Neural cell (in vitro differentiated cells): ENCODE results near the gene CDA. TPM values are rescaled to one million over a fixed set of nuclear protein-coding genes. Genes with fewer than 3 reads are reported as not detected.

Source experiments
- H2AFZ ChIP-seq: fragments of 200-600, 300-800 bp; sonication (generic), shearing (Covaris generic); 2 replicates; pipeline ENCODE4 v1.6.0; 2014; ENCODE audit warnings: low read depth, mild to moderate bottlenecking, antibody characterized with exemption, low read length, moderate library complexity
- H3F3A ChIP-seq: fragments of 200-600 bp; shearing (Covaris generic); 2 replicates; pipeline ENCODE4 v1.6.1; 2016; ENCODE audit warnings: mild to moderate bottlenecking, moderate library complexity, mixed read lengths, antibody characterized with exemption, low read length; ENCODE audit not compliant: insufficient read depth, poor library complexity, severe bottlenecking
- H3K27ac ChIP-seq: fragments of 200-600, 300-800 bp; sonication (generic), shearing (Covaris generic); 2 replicates; pipeline ENCODE4 v1.5.1; 2014; ENCODE audit warnings: mild to moderate bottlenecking, low read length, moderate library complexity
- H3K27me3 ChIP-seq: fragments of 300-800, 200-600 bp; sonication (generic), shearing (Covaris generic); 2 replicates; pipeline ENCODE4 v1.6.0; 2014; ENCODE audit warnings: mild to moderate bottlenecking, low read depth, low read length, moderate library complexity; ENCODE audit not compliant: insufficient read depth
- H3K36me3 ChIP-seq: fragments of 300-800, 200-600 bp; sonication (generic), shearing (Covaris generic); 2 replicates; pipeline ENCODE4 v1.5.1; 2014; ENCODE audit warnings: mild to moderate bottlenecking, antibody characterized with exemption, low read length, moderate library complexity; ENCODE audit not compliant: insufficient read depth
- H3K4me2 ChIP-seq: fragments of 300-800, 200-600 bp; sonication (generic), shearing (Covaris generic); 2 replicates; pipeline ENCODE4 v1.6.0; 2014; ENCODE audit warnings: mild to moderate bottlenecking, low read length
- H3K4me3 ChIP-seq: fragments of 300-800, 200-600 bp; sonication (generic), shearing (Covaris generic); 2 replicates; pipeline ENCODE4 v1.5.1; 2014; ENCODE audit warnings: mild to moderate bottlenecking, low read length, moderate library complexity
- H3K79me2 ChIP-seq: fragments of 200-600 bp; shearing (Covaris generic); replicated peaks from 2 replicates; pipeline ENCODE4 v1.6.0; 2014; ENCODE audit warnings: mild to moderate bottlenecking, low read length, moderate library complexity; ENCODE audit not compliant: insufficient read depth
- H3K9ac ChIP-seq: fragments of 300-800, 200-600 bp; sonication (generic), shearing (Covaris generic); 2 replicates; pipeline ENCODE4 v1.6.1; 2016; ENCODE audit warnings: mild to moderate bottlenecking, low read length, mixed read lengths
- H3K9me2 ChIP-seq: fragments of 200-600 bp; shearing (Covaris generic); 2 replicates; pipeline ENCODE4 v1.6.1; 2016; ENCODE audit warnings: mild to moderate bottlenecking, low read length, mixed read lengths; ENCODE audit not compliant: insufficient read depth
- H3K9me3 ChIP-seq: fragments of 200-600, 300-800 bp; sonication (generic), shearing (Covaris generic); 2 replicates; pipeline ENCODE4 v1.6.1; 2016; ENCODE audit warnings: mild to moderate bottlenecking, mixed run types, low read length, moderate library complexity, mixed read lengths
- H4K20me1 ChIP-seq: fragments of 200-600 bp; shearing (Covaris generic); 2 replicates; pipeline ENCODE4 v1.6.1; 2016; ENCODE audit warnings: mild to moderate bottlenecking, mixed run types; ENCODE audit not compliant: insufficient read depth
- CTCF ChIP-seq: fragments of 450-650 bp; IDR thresholded peaks from 2 replicates; pipeline ENCODE4 v1.5.1; 2014; ENCODE audit warnings: antibody characterized with exemption, mild to moderate bottlenecking, moderate library complexity; ENCODE audit not compliant: poor library complexity, severe bottlenecking
- EP300 ChIP-seq: fragments of 450-650 bp; conservative IDR thresholded peaks from 2 replicates; pipeline ENCODE4 v1.6.1; 2014; ENCODE audit warnings: antibody characterized with exemption, mild to moderate bottlenecking, moderate library complexity; ENCODE audit not compliant: poor library complexity, severe bottlenecking
- EZH2 ChIP-seq: fragments of 200-600, 300-800 bp; shearing (Covaris generic), sonication (generic); IDR thresholded peaks from 2 replicates; pipeline ENCODE4 v1.6.1; 2014; ENCODE audit warnings: antibody characterized with exemption, low read length, borderline replicate concordance, mild to moderate bottlenecking; ENCODE audit not compliant: insufficient read depth, poor library complexity, severe bottlenecking
- MXI1 ChIP-seq: fragments of 450-650 bp; conservative IDR thresholded peaks from 2 replicates; pipeline ENCODE4 v1.6.1; 2014; ENCODE audit warnings: antibody characterized with exemption, mild to moderate bottlenecking; ENCODE audit not compliant: poor library complexity, severe bottlenecking
- POLR2AphosphoS5 ChIP-seq: IDR thresholded peaks from 2 replicates; pipeline ENCODE4 v1.6.1; 2012
- RAD21 ChIP-seq: fragments of 450-650 bp; conservative IDR thresholded peaks from 2 replicates; pipeline ENCODE4 v1.6.1; 2014; ENCODE audit warnings: antibody characterized with exemption, mild to moderate bottlenecking, moderate library complexity
- REST ChIP-seq: IDR thresholded peaks from 2 replicates; pipeline ENCODE4 v1.6.1; 2012; ENCODE audit warnings: borderline replicate concordance
- SMC3 ChIP-seq: fragments of 450-650 bp; conservative IDR thresholded peaks from 2 replicates; pipeline ENCODE4 v1.6.1; 2014; ENCODE audit warnings: antibody characterized with exemption, mild to moderate bottlenecking, moderate library complexity; ENCODE audit not compliant: poor library complexity
- TAF1 ChIP-seq: IDR thresholded peaks from 2 replicates; pipeline ENCODE4 v1.6.1; 2012; ENCODE audit warnings: low read depth
- polyA plus RNA-seq: library from polyadenylated mRNA; depleted of rRNA; stranded (reverse); fragments of >200 nt; gene quantifications from 2 replicates; pipeline ENCODE4 v1.2.3, GENCODE V29; 2014

Gene CDA
- polyA plus RNA-seq, 1 donor from 2014 or later: not detected

DNA sequence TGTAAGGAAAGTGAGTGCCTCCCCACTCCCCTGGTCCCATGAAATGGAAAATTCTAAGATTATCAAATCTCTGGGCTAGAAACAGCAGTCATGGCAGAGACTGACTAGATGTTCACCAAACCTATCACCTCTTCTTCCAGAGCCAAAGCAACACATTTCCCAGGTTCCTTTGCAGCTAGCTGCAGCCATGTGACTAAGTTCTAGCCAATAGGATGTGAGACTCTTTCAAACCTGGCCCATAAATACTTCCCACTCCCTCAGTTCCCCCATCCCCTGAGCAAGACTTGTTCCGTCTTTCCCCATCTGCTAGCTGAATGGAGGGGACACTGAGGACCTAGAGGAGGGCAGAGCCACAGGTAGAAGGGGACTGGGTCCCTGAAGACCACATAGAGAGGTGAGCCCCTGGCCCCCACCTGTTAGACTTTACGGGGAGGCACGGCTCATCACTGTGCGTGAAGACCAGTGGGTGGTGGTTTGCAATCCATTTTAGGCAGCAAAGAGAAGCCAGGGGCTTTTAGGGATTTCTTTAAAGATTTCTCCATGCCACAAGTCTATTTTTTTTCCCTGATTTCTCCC is 19.3 kb upstream of the CDA start:
- Histone ChIP-seq H3F3A (no peaks in the 10 kb centered on the region), H3K79me2 (no peaks in the 10 kb centered on the region), H3K27me3 (peaks cover 4% of the 10 kb centered on the region), H2AFZ (no peak overlapping the region), H3K9me2 (no peaks in the 10 kb centered on the region), H3K27ac (no peak overlapping the region), H3K4me2 (no peak overlapping the region), H3K36me3 (no peaks in the 10 kb centered on the region), H3K9ac (no peak overlapping the region), H4K20me1 (no peaks in the 10 kb centered on the region), H3K4me3 (no peak overlapping the region), H3K9me3 (no peaks in the 10 kb centered on the region)
- TF ChIP-seq EZH2 (no peak), SMC3 (no peak), MXI1 (no peak), REST (no peak), CTCF (no peak), POLR2AphosphoS5 (no peak), EP300 (no peak), TAF1 (no peak), RAD21 (no peak)

- H4K20me1 ChIP-seq: no peaks in the 10 kb centered on the region
- H3F3A ChIP-seq: no peaks in the 10 kb centered on the region
- H3K27ac ChIP-seq: no peak overlapping the region
- TF ChIP-seq EZH2 (no peak), REST (no peak), POLR2AphosphoS5 (no peak), MXI1 (no peak), TAF1 (no peak), RAD21 (no peak), SMC3 (no peak), CTCF (no peak), EP300 (no peak)
- H3K9ac ChIP-seq: no peak overlapping the region
- no peak overlapping the region for H2AFZ ChIP-seq
- H3K27me3 ChIP-seq: peaks cover 4% of the 10 kb centered on the region
- no peaks in the 10 kb centered on the region for H3K9me3 ChIP-seq
- H3K79me2 ChIP-seq: no peaks in the 10 kb centered on the region
- H3K4me2 ChIP-seq: no peak overlapping the region
- H3K9me2 ChIP-seq: no peaks in the 10 kb centered on the region
- no peaks in the 10 kb centered on the region for H3K36me3 ChIP-seq
- H3K4me3 ChIP-seq: no peak overlapping the region
These were observed 17.5 kb upstream of the CDA start for GRCh38 chr1:20571427-20571826.
